Amniotic stem cell (primary cell): ENCODE measurements around the gene CALU.
A peak's percentile ranks its signal among the peaks of the same experiment; 100 is the strongest.

Experiments
- DNase-seq: peaks from one replicate; lab custom pipeline; 2025; lab: John Stamatoyannopoulos, UW

The CALU gene

GRCh38 chr7:128739048-128739962 is at the start of gene CALU:
CALU (plus strand) TSS chr7:128739359; CDS start chr7:128748584, 9,225 bp downstream.
- DNase-seq, result peak; percentile 96

GRCh38 chr7:128691227-128691626 is 47.9 kb upstream of the CALU start:
- DNase-seq, result no peak

GRCh38 chr7:128692623-128693270 is 46.4 kb upstream of the CALU start:
- no peak for DNase-seq

GRCh38 chr7:128693373-128694015 is 45.7 kb upstream of the CALU start:
- no peak for DNase-seq

- no peak for DNase-seq
Observed at GRCh38 chr7:128694738-128695137, 44.4 kb upstream of the CALU start.

- peak; percentile 5 for DNase-seq
Observed at GRCh38 chr7:128697302-128697905, 41.8 kb upstream of the CALU start.

- DNase-seq, result no peak
Observed at GRCh38 chr7:128699196-128699712, 39.9 kb upstream of the CALU start.

- DNase-seq, result no peak
Observed at GRCh38 chr7:128699895-128700294, 39.3 kb upstream of the CALU start.

- DNase-seq, result no peak
Observed at GRCh38 chr7:128701062-128701785, 37.9 kb upstream of the CALU start.

- DNase-seq, result peak; percentile 1
Observed at GRCh38 chr7:128703609-128704241, 35.4 kb upstream of the CALU start.

GRCh38 chr7:128705891-128706333 is 33.2 kb upstream of the CALU start:
- peak; percentile 4 for DNase-seq

- no peak for DNase-seq
Observed at GRCh38 chr7:128707752-128708151, 31.4 kb upstream of the CALU start.

- DNase-seq, result no peak
Observed at GRCh38 chr7:128708235-128708634, 30.9 kb upstream of the CALU start.

- DNase-seq, result no peak
Observed at GRCh38 chr7:128708824-128709223, 30.3 kb upstream of the CALU start.

- no peak for DNase-seq
Observed at GRCh38 chr7:128710481-128710880, 28.7 kb upstream of the CALU start.

GRCh38 chr7:128713794-128714193 is 25.4 kb upstream of the CALU start:
- no peak for DNase-seq

GRCh38 chr7:128714701-128715495 is 24.3 kb upstream of the CALU start:
- DNase-seq, result no peak

GRCh38 chr7:128718967-128719642 is 20.1 kb upstream of the CALU start:
- no peak for DNase-seq

- DNase-seq, result no peak
Observed at GRCh38 chr7:128721376-128721775, 17.8 kb upstream of the CALU start.
